GM23338 (cell line): ENCODE results near the gene ATP8B2. TPM values are rescaled to one million over a fixed set of nuclear protein-coding genes. Genes with fewer than 3 reads are reported as not detected.
A peak's percentile ranks its signal among the peaks of the same experiment; 100 is the strongest.

Source experiments
- ATAC-seq: fragments of 200-7000 bp; cut with Tn5 transposase; 3 replicates; pipeline ENCODE4 v1.9.1; 2020
- DNase-seq: peaks from one replicate; pipeline ENCODE4 v3.0.0-alpha.2; 2015; ENCODE audit warnings: low spot score
- H2AFZ ChIP-seq: fragments of 200-600 bp; sonication (generic); 2 replicates; pipeline ENCODE4 v1.8.0; 2016; ENCODE audit warnings: antibody characterized with exemption, mild to moderate bottlenecking, moderate library complexity
- H3F3A ChIP-seq: fragments of 200-600 bp; sonication (generic); replicated peaks from 2 replicates; pipeline ENCODE4 v1.8.0; 2017; ENCODE audit warnings: antibody characterized with exemption, mixed run types, low read depth
- H3K27ac ChIP-seq: fragments of 200-600 bp; sonication (generic); 2 replicates; pipeline ENCODE4 v1.6.1; 2016; ENCODE audit warnings: low read depth
- H3K27me3 ChIP-seq: fragments of 200-600 bp; sonication (generic); 2 replicates; pipeline ENCODE4 v1.8.0; 2016; ENCODE audit warnings: mild to moderate bottlenecking, mixed run types, moderate library complexity; ENCODE audit not compliant: insufficient read depth
- H3K36me3 ChIP-seq: fragments of 200-600 bp; sonication (generic); 2 replicates; pipeline ENCODE4 v1.8.0; 2016; ENCODE audit warnings: mild to moderate bottlenecking; ENCODE audit not compliant: insufficient read depth
- H3K4me1 ChIP-seq: fragments of 200-600 bp; sonication (generic); 2 replicates; pipeline ENCODE4 v1.8.0; 2016; ENCODE audit warnings: mild to moderate bottlenecking, moderate library complexity; ENCODE audit not compliant: insufficient read depth
- H3K4me2 ChIP-seq: fragments of 200-600 bp; sonication (generic); 2 replicates; pipeline ENCODE4 v1.7.1; 2017; ENCODE audit warnings: mixed run types
- H3K4me3 ChIP-seq: fragments of 200-600 bp; sonication (generic); 2 replicates; pipeline ENCODE4 v1.6.1; 2016; ENCODE audit warnings: mixed run types
- H3K79me2 ChIP-seq: fragments of 200-600 bp; sonication (generic); replicated peaks from 2 replicates; pipeline ENCODE4 v1.8.0; 2017; ENCODE audit warnings: mild to moderate bottlenecking; ENCODE audit not compliant: insufficient read depth
- H3K9me2 ChIP-seq: fragments of 200-600 bp; sonication (generic); 2 replicates; pipeline ENCODE4 v1.8.0; 2017; ENCODE audit not compliant: insufficient read depth
- H4K20me1 ChIP-seq: fragments of 200-600 bp; sonication (generic); replicated peaks from 2 replicates; pipeline ENCODE4 v1.8.0; 2017; ENCODE audit warnings: mild to moderate bottlenecking; ENCODE audit not compliant: insufficient read depth
- H3K27ac Mint-ChIP-seq: 2 replicates; pipeline ENCODE4 v1.8.0; 2020; ENCODE audit warnings: inconsistent platforms, mild to moderate bottlenecking, moderate library complexity, mixed read lengths
- H3K27me3 Mint-ChIP-seq: 3 replicates; pipeline ENCODE4 v1.8.0; 2022; ENCODE audit warnings: low read depth, mild to moderate bottlenecking, moderate library complexity, mixed read lengths, inconsistent platforms; ENCODE audit not compliant: insufficient read depth, poor library complexity
- H3K36me3 Mint-ChIP-seq: 3 replicates; pipeline ENCODE4 v1.8.0; 2021; ENCODE audit warnings: low read depth, mild to moderate bottlenecking, inconsistent platforms, moderate library complexity, mixed read lengths
- H3K4me1 Mint-ChIP-seq: 3 replicates; pipeline ENCODE4 v1.8.0; 2020; ENCODE audit warnings: mild to moderate bottlenecking, inconsistent platforms, mixed read lengths
- H3K4me3 Mint-ChIP-seq: 3 replicates; pipeline ENCODE4 v1.8.0; 2021; ENCODE audit warnings: moderate library complexity, mild to moderate bottlenecking, inconsistent platforms, mixed read lengths
- H3K9me3 Mint-ChIP-seq: 3 replicates; pipeline ENCODE4 v1.8.0; 2020; ENCODE audit warnings: moderate library complexity, mild to moderate bottlenecking, inconsistent platforms, mixed read lengths
- CREB1 ChIP-seq: fragments of 250-450 bp; sonication (Bioruptor Pico); IDR thresholded peaks from 2 replicates; pipeline ENCODE4 v1.5.0; 2020; ENCODE audit warnings: low read depth, mild to moderate bottlenecking, moderate library complexity
- ETS1 ChIP-seq: IDR thresholded peaks from 2 replicates; pipeline ENCODE4 v1.6.1; 2016; ENCODE audit warnings: antibody characterized with exemption
- EZH2 ChIP-seq: fragments of 200-600 bp; sonication (generic); IDR thresholded peaks from one replicate; pipeline ENCODE4 v1.8.0; 2017; ENCODE audit warnings: antibody characterized with exemption, mild to moderate bottlenecking, low read depth; ENCODE audit not compliant: unreplicated experiment
- JUNB ChIP-seq: IDR thresholded peaks from one replicate; pipeline ENCODE4 v1.6.1; 2016; ENCODE audit warnings: antibody characterized with exemption; ENCODE audit not compliant: unreplicated experiment
- NANOG ChIP-seq: IDR thresholded peaks from 2 replicates; pipeline ENCODE4 v1.6.1; 2016; ENCODE audit warnings: antibody characterized with exemption, borderline replicate concordance
- POLR2AphosphoS5 ChIP-seq: IDR thresholded peaks from 2 replicates; pipeline ENCODE4 v1.6.1; 2016; ENCODE audit warnings: antibody characterized with exemption, low read depth
- REST ChIP-seq: IDR thresholded peaks from one replicate; pipeline ENCODE4 v1.6.1; 2018; ENCODE audit warnings: antibody characterized with exemption; ENCODE audit not compliant: unreplicated experiment
- STAT1 ChIP-seq: IDR thresholded peaks from one replicate; pipeline ENCODE4 v1.6.1; 2016; ENCODE audit warnings: antibody characterized with exemption; ENCODE audit not compliant: unreplicated experiment
- ZNF114 ChIP-seq: fragments of 250-450 bp; sonication (Bioruptor Pico); IDR thresholded peaks from 2 replicates; pipeline ENCODE4 v1.5.0; 2020; ENCODE audit warnings: mild to moderate bottlenecking, moderate library complexity
- ZNF331 ChIP-seq: fragments of 250-450 bp; sonication (Bioruptor Pico); IDR thresholded peaks from 2 replicates; pipeline ENCODE4 v1.5.0; 2020; ENCODE audit warnings: low read depth, mild to moderate bottlenecking, moderate library complexity
- ZNF462 ChIP-seq: fragments of 250-450 bp; sonication (Bioruptor Pico); IDR thresholded peaks from 2 replicates; pipeline ENCODE4 v1.5.0; 2020; ENCODE audit warnings: mild to moderate bottlenecking, moderate library complexity
- polyA plus RNA-seq: library from polyadenylated mRNA; unstranded; fragments of >200 nt; fragmentation: Nextera tagmentation; extraction: Ambion mirVana; gene quantifications from 2 replicates; pipeline ENCODE4 v1.2.1, GENCODE V29; 2016
- total RNA-seq: library from RNA; depleted of rRNA; stranded (reverse); fragments of >200 nt; shearing (Covaris generic); gene quantifications from 2 replicates; pipeline ENCODE4 v1.2.3, GENCODE V29; 2014

The ATP8B2 gene
- total and polyA plus RNA-seq, 2 experiments from 2014 or later: 11.0 to 112 TPM

GRCh38 chr1:154391086-154391770 is 65.9 kb downstream of the ATP8B2 start:
- Mint-ChIP-seq H3K27ac (no peak overlapping the region), H3K4me3 (no peak overlapping the region), H3K9me3 (peaks cover 17% of the 10 kb centered on the region), H3K4me1 (no peaks in the 10 kb centered on the region), H3K36me3 (no peaks in the 10 kb centered on the region), H3K27me3 (peaks cover 4% of the 10 kb centered on the region)
- no peaks in the 10 kb centered on the region for H3K79me2 ChIP-seq
- no peak overlapping the region for H3K4me2 ChIP-seq
- no peaks in the 10 kb centered on the region for H3K36me3 ChIP-seq
- no peak overlapping the region for H3K27ac ChIP-seq
- no peak overlapping the region for H3K4me3 ChIP-seq
- H3K27me3 ChIP-seq: no peaks in the 10 kb centered on the region
- H2AFZ ChIP-seq: 0 out of 2 replicates have a peak overlapping the region, but pooled peaks have one; percentile 47
- ATAC-seq (no peak), DNase-seq (no peak)
- H3K4me1 ChIP-seq: no peaks in the 10 kb centered on the region
- TF ChIP-seq STAT1 (no peak), ZNF331 (CRISPR knock-in tag) (no peak), REST (no peak), POLR2AphosphoS5 (no peak), JUNB (no peak), EZH2 (no peak), CREB1 (CRISPR knock-in tag) (no peak), ZNF114 (CRISPR knock-in tag) (no peak), ZNF462 (no peak), NANOG (no peak), ETS1 (no peak)
- H3K9me2 ChIP-seq: no peaks in the 10 kb centered on the region
- H3F3A ChIP-seq: no peaks in the 10 kb centered on the region
- no peaks in the 10 kb centered on the region for H4K20me1 ChIP-seq
